ENCODE data around the gene CTNNA2. TPM values are rescaled to one million over a fixed set of nuclear protein-coding genes. Genes with fewer than 3 reads are reported as not detected.

The CTNNA2 gene
- total RNA-seq, 1 experiment from 2014 or later, result 5.5 TPM

DNA sequence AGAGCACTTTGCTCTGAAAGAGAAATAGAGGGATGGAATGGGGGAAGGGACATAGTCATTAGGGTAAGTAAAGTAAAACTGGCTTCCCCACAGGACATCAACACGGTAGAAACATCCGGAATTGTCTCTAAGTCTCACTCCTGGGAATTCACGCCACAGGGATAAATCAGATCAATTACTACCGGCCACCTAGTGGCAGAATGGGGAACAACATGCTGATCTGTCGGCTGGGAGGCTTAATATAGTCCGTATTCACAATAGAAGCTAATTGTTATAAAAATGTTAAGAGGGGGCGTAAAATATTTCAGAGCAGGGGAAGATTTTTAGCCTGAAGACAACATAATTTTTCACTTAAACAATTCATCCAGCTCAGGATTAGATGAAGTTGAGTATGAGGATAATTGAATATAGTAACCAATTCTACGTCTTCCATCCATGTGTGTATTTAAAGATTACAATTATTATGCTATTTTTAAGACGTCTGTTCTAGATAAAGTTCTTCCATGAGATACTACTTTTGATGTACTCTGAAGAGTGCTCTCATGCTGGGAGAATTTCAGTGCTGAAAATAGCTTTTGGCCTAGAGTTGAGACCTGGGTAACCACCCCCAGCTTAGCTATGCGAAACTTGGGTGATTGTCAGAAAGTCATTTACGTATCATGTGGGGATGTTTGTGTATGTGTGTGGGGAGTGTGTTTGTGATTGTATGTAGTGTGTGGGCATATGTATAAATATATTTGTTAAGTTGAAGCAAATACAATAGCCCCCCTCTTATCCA, 726.0 kb downstream of the CTNNA2 start:
- Histone ChIP-seq H3K27ac (ENCODE audit: insufficient read length, low read depth, low read length) (no peak overlapping the region), H2BK5ac (ENCODE audit: insufficient read length, low read length) (no peak overlapping the region), H3K27me3 (ENCODE audit: insufficient read depth, low read length) (no peaks in the 10 kb centered on the region), H4K5ac (ENCODE audit: insufficient read length, low read depth, low read length) (no peak overlapping the region), H3K56ac (ENCODE audit: insufficient read length, low read depth, low read length) (no peak overlapping the region), H3K14ac (ENCODE audit: insufficient read depth, low read length) (no peak overlapping the region), H2AK5ac (ENCODE audit: insufficient read length, low read length) (no peak overlapping the region), H3K9me3 (ENCODE audit: control insufficient read depth, low read depth, low read length) (no peaks in the 10 kb centered on the region), H4K8ac (replicated peaks; ENCODE audit: insufficient read length, low read depth, low read length) (no peak overlapping the region), H2BK12ac (ENCODE audit: insufficient read length, low read depth, low read length) (no peak overlapping the region), H3K18ac (ENCODE audit: insufficient read length, low read depth, low read length) (no peak overlapping the region), H3K9ac (ENCODE audit: extremely low read depth, insufficient read length, low read length) (no peak overlapping the region), H2BK15ac (ENCODE audit: low read depth, low read length) (no peak overlapping the region), H3K79me1 (ENCODE audit: insufficient read depth, low read depth, low read length, poor library complexity, severe bottlenecking) (no peaks in the 10 kb centered on the region), H3K4ac (ENCODE audit: low read depth, low read length) (no peak overlapping the region), H3K23me2 (ENCODE audit: insufficient read length, low read depth, low read length, poor library complexity, severe bottlenecking) (no peaks in the 10 kb centered on the region), H2AFZ (ENCODE audit: low read length) (no peak overlapping the region), H3K4me1 (ENCODE audit: insufficient read depth, low read length) (no peaks in the 10 kb centered on the region), H3K79me2 (ENCODE audit: insufficient read depth, low read length) (no peaks in the 10 kb centered on the region), H3T11ph (ENCODE audit: low read length) (no peak overlapping the region), H4K20me1 (ENCODE audit: control insufficient read depth, insufficient read depth, insufficient read length) (no peaks in the 10 kb centered on the region), H4K91ac (ENCODE audit: insufficient read length, low read depth, low read length) (no peak overlapping the region), H2BK20ac (ENCODE audit: low read depth, low read length, poor library complexity, severe bottlenecking) (no peak overlapping the region), H2BK120ac (ENCODE audit: low read depth, low read length, poor library complexity, severe bottlenecking) (no peak overlapping the region), H3K23ac (ENCODE audit: insufficient read length, low read depth, low read length) (no peak overlapping the region), H3K4me2 (ENCODE audit: insufficient read depth, insufficient read length, low read length) (no peak overlapping the region)
- Mint-ChIP-seq H3K36me3 (ENCODE audit: insufficient read depth in 1 of 3, low read depth in 3 of 3) (peaks cover 0 to 2% (median 0%) of the 10 kb centered on the region in 3 experiments; a peak in 1 of 7 replicates), H3K27ac (no peak overlapping the region), H3K4me3 (no peak overlapping the region), H3K27me3 (ENCODE audit: low read depth) (no peaks in the 10 kb centered on the region), H3K4me1 (peaks cover 14 to 15% of the 10 kb centered on the region in 2 experiments), H3K9me3 (no peaks in the 10 kb centered on the region)
- peak; percentile 43 for DNase-seq
- WGBS (ENCODE audit: extremely low coverage, insufficient read length, low lambda C conversion rate), result 100% methylated on average over 1 of the region's 11 CpGs
- peak; percentile 87 for TF ChIP-seq CTCF (conservative IDR thresholded peaks at IDR 0.05)

All from H9 (cell line).